ENCODE data around the gene WIZ.

DNA sequence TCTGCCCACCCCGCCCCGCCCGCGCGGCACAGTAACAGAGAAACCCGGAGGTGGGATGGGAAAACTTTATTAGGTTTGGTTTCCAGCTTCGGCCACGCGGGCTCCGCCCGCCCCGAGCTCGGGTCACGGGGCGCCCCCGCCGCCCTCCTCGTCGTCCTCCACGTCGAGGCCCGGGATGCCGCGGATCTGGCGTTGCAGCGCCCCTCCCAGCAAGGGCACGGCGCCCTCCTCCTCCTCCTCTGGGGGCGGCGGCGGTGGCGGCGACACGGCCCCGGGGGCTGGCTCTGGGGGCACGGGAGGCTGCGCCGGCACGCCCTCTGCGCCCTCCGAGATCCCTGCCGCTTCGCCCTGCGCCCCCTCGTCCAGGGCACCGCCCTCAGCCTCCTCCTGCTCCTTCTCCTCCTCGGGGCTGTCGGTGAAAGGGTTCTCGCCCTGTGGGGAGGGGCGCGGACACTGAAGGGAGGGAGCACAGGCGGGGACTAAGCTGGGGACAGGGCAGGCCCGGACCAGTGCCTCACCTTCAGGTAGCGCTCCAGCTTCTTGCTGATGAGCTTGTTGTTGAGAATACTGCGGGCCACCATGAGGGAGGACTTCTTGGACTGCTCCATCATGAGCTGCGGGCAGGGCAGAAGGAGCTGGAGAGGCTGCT is 69.6 kb downstream of the WIZ start:
- TF ChIP-seq, protein P1, sequence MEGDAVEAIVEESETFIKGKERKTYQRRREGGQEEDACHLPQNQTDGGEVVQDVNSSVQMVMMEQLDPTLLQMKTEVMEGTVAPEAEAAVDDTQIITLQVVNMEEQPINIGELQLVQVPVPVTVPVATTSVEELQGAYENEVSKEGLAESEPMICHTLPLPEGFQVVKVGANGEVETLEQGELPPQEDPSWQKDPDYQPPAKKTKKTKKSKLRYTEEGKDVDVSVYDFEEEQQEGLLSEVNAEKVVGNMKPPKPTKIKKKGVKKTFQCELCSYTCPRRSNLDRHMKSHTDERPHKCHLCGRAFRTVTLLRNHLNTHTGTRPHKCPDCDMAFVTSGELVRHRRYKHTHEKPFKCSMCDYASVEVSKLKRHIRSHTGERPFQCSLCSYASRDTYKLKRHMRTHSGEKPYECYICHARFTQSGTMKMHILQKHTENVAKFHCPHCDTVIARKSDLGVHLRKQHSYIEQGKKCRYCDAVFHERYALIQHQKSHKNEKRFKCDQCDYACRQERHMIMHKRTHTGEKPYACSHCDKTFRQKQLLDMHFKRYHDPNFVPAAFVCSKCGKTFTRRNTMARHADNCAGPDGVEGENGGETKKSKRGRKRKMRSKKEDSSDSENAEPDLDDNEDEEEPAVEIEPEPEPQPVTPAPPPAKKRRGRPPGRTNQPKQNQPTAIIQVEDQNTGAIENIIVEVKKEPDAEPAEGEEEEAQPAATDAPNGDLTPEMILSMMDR (conservative IDR thresholded peaks at IDR 0.05; ENCODE audit: low read depth, low read length) = no peak
- TF ChIP-seq EZH2 (IDR thresholded peaks at IDR 0.05; ENCODE audit: borderline replicate concordance, low read depth, low read length, poor library complexity, severe bottlenecking) = no peak
